ENCODE results near the gene TBC1D24. TPM values are rescaled to one million over a fixed set of nuclear protein-coding genes. Genes with fewer than 3 reads are reported as not detected.

Gene TBC1D24
- polyA plus RNA-seq, 3 donors, result 14.3 to 17.7 (median 14.6) TPM

GRCh38 chr16:2497695-2498484 lies 23.0 kb downstream of the TBC1D24 start:
- DNase-seq (ENCODE audit: low read depth in 3 of 3, low spot score in 2 of 3), result no peak

- DNase-seq (ENCODE audit: low read depth in 3 of 3, low spot score in 2 of 3), result no peak
These were observed 23.8 kb downstream of the TBC1D24 start for GRCh38 chr16:2498531-2499253.

- no peak for DNase-seq (ENCODE audit: low read depth in 3 of 3, low spot score in 2 of 3)
These were observed 24.5 kb downstream of the TBC1D24 start for GRCh38 chr16:2499454-2499853.

GRCh38 chr16:2499890-2500429 lies 25.0 kb downstream of the TBC1D24 start:
- no peak for DNase-seq (ENCODE audit: low read depth in 3 of 3, low spot score in 2 of 3)

- DNase-seq (ENCODE audit: low read depth in 3 of 3, low spot score in 2 of 3), result no peak
These were observed 25.5 kb downstream of the TBC1D24 start for GRCh38 chr16:2500430-2500917.

DNA sequence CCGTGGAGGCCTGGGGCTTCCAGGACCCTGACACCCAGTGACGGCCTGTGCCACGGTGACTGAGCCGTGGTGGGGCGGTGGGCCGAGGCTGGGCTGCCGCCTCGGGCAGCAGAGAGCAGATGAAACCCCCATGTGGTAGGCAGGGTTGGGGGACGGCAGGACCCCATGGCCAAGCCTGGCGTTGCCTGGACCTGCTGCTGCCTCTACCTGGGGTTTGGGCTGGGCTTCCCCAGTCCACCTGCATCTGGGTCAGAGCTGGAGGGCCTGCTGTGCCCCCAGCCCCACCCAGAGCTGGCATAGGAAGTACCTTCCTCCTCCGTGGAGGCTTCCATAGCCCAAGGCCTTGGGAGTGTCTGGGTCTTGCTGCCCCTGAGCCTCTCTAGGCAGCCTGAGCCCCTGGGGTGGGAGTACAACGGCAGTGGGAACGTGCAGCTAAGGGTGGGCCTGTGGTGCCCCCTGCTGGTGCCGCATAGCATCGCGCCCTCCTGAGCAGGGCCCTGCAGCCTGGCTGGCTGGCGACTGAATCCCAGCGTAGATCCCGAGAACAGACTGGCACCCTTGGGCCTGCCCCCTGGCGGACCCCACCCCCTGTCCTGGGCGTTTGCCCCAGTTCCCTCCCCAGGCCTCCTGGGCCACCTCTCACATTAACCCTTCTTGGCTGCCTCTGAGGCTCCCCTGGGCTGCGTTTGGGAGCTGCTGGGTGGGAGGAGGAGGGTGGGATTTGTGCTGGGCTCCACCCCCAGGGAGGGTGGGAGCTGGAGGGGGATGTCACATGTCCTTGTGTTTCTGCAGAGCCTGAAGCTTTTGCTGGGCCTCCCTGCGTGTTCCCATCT lies 26.2 kb downstream of the TBC1D24 start:
- DNase-seq (ENCODE audit: low read depth in 3 of 3, low spot score in 2 of 3), result peak; percentile 77 to 88 (median 83)

DNA sequence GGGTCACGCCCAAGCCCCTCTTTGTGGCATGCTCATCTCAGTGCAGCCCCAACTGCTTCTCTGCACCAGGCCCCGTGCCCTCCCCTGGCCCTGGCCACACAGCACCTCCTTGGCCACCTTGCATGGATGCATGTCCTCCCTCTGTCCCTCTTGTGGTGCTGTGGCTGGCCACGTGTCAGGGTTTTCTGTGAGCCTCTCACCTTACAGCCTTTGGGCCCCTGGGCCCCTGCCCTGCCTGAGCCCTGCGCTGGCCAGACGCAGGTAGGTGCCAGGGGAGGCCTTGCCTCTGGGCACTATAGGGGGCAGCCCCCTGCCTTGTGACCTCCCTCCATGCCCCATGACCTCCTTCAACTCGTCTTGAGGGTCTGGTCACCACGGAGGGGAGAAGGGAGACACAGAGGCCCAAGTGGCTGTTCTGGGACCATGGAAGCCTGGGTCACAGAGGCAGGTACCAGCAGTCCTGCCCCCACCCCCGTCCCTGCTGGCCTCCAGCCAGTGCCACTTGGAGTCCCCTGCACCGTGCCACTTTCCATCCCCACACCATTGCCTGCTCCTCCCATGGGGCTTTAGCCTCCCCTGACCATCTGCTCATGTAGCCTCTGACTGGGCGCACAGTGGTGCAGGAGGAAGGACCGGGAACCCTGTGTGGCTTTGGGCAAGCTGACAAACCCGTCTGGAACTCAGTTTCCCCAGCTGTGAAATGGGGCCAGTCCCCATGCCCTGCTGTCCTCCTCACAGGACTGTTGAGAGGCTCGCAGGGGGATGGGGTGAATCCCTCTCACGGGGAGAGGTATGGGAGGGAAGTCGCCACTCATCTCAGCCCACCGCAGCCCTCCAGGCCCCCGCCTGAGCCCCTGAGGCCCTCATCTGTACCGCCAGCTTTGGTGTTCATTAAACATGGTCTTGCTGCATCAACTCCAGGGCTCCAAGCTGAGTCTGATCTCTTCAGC lies 27.3 kb downstream of the TBC1D24 start:
- DNase-seq (ENCODE audit: low read depth in 3 of 3, low spot score in 2 of 3), result no peak

DNA sequence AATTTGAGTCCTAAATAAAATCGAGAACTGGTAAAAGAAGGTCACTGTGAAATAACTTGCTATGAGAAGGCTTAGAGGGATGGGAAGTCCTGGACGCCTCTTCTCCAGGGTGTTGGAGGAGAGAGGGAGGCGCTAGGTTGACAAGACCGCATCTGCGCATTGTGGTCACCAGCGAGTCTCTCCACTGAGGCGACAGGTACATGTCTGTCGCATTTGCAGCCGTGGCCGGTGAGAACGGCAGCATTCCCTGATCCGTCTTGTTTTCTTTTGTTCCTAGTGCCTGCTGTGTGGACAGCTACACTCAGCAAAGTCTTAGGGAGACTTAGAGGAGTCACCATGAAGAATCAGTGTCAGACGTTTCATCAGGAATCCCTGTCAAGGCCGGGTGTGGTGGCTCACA lies 30.8 kb downstream of the TBC1D24 start:
- no peak for DNase-seq (ENCODE audit: low read depth in 3 of 3, low spot score in 2 of 3)

DNA sequence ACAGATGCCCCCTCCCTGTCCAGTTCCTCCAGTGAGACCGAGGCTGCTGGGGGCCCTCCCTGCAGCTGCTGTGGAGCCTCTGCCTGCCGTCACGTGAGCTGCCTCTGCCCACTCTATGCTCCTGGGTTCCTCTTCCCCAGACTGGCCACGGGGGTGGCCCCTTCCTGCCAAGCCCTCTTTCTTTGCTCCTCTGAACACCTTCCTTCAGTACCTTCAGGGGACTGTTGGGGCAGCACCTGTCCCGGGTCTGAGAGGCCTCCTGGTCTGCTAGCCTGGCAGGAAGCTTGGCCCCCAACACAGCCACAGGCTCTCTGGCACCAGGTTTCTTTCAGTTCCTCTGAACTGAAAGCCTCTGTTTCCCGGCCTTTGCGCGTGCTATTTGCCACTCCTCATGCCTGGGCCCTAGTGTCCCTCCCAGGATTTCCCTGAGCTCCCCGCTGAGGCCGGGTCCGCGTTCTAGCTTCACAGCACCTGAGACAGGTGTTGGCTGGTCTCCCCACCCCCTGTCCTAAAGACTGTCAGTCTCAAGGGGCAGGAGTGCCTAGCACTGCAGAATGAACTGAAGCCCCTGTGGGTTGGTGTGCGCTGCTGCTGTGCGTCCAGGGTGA lies 32.2 kb downstream of the TBC1D24 start:
- DNase-seq (ENCODE audit: low read depth in 3 of 3, low spot score in 2 of 3), result no peak

GRCh38 chr16:2507665-2508064 lies 32.7 kb downstream of the TBC1D24 start:
- no peak for DNase-seq (ENCODE audit: low read depth in 3 of 3, low spot score in 2 of 3)

- DNase-seq (ENCODE audit: low read depth in 3 of 3, low spot score in 2 of 3), result no peak
These were observed 33.9 kb downstream of the TBC1D24 start for GRCh38 chr16:2508722-2509400.

DNA sequence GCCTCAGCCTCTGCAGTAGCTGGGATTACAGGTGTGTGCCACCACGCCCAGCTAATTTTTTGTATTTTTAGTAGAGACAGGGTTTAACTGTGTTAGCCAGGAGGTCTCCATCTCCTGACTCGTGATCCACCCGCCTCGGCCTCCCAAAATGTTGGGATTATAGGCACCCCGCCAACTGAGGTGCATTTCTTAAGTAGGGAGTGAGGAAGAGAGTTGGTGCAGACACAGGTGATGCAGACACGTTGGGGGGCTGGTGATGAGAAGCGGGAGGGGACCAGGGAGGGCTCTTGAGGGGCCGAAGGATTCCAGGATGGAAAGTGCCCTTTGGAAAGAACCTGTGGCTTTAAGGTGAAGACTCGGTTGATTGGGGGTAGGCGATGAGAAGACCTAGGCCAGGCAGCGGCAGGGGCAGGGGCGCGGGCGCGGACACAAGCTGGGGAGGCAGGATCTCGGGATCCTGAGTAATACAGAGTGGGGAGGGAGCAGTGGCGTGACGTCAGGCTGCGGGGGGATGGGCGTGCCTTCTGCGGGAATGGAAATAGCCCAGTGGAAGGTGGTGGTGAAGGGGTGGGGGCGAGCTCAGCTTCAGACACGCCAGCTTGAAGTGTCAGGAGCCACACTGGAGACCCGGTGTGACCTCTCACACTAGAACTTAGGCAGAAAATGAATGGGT lies 36.3 kb downstream of the TBC1D24 start:
- DNase-seq (ENCODE audit: low read depth in 3 of 3, low spot score in 2 of 3), result no peak

DNA sequence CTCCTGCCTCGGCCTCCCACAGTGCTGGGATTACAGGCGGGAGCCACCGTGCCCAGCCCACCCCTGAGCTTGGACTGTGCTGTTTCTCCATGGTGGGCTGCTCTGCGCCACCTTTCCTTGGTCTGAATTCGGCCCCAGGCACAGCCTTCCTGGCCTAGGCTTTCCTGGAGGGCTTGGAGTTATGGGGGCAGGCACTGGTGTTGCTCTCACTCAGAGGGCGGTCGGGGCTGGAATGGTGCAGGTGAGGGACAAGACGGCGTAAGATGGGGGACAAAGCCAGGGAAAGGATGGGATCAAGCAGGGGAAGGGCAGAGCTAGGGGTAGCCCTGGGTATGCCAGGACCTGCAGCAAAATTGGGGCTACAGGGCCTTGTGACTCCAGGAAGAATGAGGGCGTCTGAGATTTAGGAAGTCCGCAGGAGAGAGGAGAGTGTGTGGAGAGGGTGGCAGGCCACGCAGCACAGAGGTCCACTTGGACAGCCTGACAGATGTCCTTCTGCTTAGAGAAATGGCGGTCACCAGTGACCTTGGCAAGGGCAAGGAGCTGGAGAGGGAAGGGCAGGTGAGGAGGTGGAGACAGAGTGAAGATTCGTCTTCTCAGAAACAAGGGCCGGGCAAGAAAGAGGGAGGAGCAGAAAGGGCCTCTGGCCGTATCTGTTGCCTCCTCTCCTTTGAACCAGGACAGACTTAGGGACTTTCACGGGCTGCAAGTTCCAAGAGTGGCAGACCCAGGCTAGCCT lies 37.2 kb downstream of the TBC1D24 start:
- no peak for DNase-seq (ENCODE audit: low read depth in 3 of 3, low spot score in 2 of 3)

DNA sequence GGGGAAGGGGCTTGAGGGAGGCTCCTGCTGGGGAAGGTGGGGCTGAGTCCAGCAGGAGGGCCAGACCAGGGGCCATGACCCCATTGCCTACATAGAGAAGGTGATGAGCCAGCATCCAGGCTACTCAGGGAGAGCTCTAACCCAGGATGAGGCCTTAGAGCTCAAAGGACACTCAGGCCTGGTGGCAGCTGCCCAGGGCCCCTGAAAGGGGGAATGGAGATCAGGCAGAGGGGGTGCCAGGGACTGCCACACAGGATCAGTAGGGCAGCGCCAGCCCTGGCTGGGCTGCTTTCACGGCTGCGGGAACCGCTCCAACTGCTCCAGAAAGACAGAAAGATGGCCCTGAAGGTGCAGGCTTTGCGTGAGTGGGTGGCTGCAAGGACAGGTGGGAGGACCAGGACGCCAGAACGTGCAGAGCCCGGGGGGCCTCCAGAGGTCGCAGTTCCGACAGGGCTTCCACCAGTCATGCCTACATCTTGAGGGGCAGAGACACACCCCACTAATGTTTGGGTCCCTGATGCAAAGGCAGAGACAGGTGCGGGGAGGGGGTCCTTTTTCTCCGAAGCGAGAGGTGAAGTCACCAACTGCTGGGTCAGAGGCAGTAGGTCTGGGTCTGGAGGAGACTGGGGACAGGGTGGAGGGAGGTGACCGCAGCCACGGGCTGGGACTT lies 37.9 kb downstream of the TBC1D24 start:
- DNase-seq (ENCODE audit: low read depth in 3 of 3, low spot score in 2 of 3), result no peak

DNA sequence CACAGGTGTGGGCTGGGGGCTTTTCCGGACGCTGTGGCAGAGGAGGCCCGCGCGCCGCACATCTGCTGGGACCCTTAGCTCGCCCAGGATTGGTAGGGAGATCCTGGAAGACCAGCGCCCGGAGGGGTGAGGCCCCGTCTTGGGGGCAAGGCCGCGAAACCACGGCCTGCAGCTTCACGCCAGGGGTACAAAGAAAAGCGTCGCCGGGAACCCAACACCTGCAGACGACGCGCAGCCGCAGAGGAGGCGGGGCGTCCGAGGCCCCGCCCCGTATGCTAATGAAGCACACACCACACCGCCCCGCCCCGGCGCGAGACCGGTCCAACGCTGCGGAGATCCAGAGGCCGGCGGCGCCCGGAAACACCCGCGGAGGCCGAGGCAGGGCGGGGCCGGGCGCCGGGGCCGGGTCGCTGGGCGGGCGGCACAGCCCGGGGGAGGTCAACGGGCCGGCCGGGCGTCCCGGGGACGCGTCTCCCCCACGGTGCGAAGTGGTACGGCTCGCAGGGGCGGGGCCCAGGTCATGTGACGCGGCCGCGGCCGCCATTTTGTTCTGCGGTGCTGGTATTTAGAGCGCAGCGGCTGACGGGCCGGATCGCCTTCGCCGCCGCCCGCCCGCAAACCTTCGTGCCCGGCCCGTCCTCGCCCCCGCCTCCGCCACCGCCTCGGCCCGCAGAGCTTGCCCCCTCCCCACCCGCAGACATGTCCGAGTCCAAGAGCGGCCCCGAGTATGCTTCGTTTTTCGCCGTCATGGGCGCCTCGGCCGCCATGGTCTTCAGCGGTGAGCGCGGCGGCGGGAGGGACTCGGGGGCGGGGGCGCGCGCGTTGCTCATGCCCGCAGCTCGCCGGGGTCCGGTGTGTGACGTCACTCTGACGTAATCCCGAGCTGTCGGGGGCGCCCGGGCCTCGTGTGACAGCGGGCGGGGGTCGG lies 38.7 kb downstream of the TBC1D24 start, which contains the start of gene ATP6V0C:
Gene ATP6V0C, plus strand, starts transcription at position 548 of the 928 bp plus-strand sequence. Its CDS starts 152 bp downstream, at position 700.
- peak in 1 of 3 donors; percentile 84 for DNase-seq (ENCODE audit: low read depth in 3 of 3, low spot score in 2 of 3)
